Activated CD4-positive, alpha-beta memory T cell treated with anti-CD3 and anti-CD28 coated beads, Interleukin-2, amount 10 ng/mL, durations not matched to agents 7 days and 5 days (primary cell): Measurements from ENCODE around the gene ERC2. TPM values are rescaled to one million over a fixed set of nuclear protein-coding genes. Genes with fewer than 3 reads are reported as not detected.

Experiments
- CTCF ChIA-PET: fragments of 350-600 bp; sonication (Branson Sonifier 250); formaldehyde crosslinking; loops from one replicate; lab custom pipeline; 2021; ENCODE audit warnings: antibody characterized with exemption, inconsistent platforms; lab: Charles Lee
- POLR2A ChIA-PET: fragments of 350-600 bp; sonication (Branson Sonifier 250); formaldehyde crosslinking; loops from one replicate; lab custom pipeline; 2021; ENCODE audit warnings: antibody characterized with exemption; lab: Charles Lee
- DNase-seq: peaks from one replicate; pipeline ENCODE4 v3.0.0-alpha.2; 2020
- H3K27ac Mint-ChIP-seq: one replicate; pipeline ENCODE4 v1.8.0; 2021; ENCODE audit warnings: mild to moderate bottlenecking, mixed read lengths
- H3K27me3 Mint-ChIP-seq: one replicate; pipeline ENCODE4 v1.8.0; 2021; ENCODE audit warnings: mixed read lengths
- H3K36me3 Mint-ChIP-seq: one replicate; pipeline ENCODE4 v1.8.0; 2021; ENCODE audit warnings: low read depth, mixed read lengths
- H3K4me1 Mint-ChIP-seq: one replicate; pipeline ENCODE4 v1.8.0; 2021; ENCODE audit warnings: mixed read lengths
- H3K4me3 Mint-ChIP-seq: one replicate; pipeline ENCODE4 v1.8.0; 2021; ENCODE audit warnings: mild to moderate bottlenecking, mixed read lengths
- H3K9me3 Mint-ChIP-seq: one replicate; pipeline ENCODE4 v1.8.0; 2021; ENCODE audit warnings: mixed read lengths
- total RNA-seq, 2 experiments: library from RNA; stranded (reverse); gene quantifications; one replicate each; pipeline ENCODE4 v1.2.3, GENCODE V29; 2021

The ERC2 gene
- total RNA-seq, 2 experiments from 2014 or later = not detected

- no peaks in the 10 kb centered on the region for H3K9me3 Mint-ChIP-seq
- CTCF ChIA-PET = no interaction called here
- POLR2A ChIA-PET = no interaction called here
Observed at GRCh38 chr3:55585856-55586255, 882.4 kb downstream of the ERC2 start.

GRCh38 chr3:55584716-55585368 is 883.4 kb downstream of the ERC2 start:
- no peak overlapping the region for H3K4me3 Mint-ChIP-seq
- no peak overlapping the region for H3K27ac Mint-ChIP-seq
- ChIA-PET POLR2A (no interaction called here), CTCF (no interaction called here)
- H3K27me3 Mint-ChIP-seq = no peaks in the 10 kb centered on the region
- H3K4me1 Mint-ChIP-seq = no peaks in the 10 kb centered on the region
- H3K9me3 Mint-ChIP-seq = no peaks in the 10 kb centered on the region
- no peaks in the 10 kb centered on the region for H3K36me3 Mint-ChIP-seq
- no peak for DNase-seq

More at GRCh38 chr3:55585856-55586255, 882.4 kb downstream of the ERC2 start:
- no peaks in the 10 kb centered on the region for H3K4me1 Mint-ChIP-seq
- no peak overlapping the region for H3K4me3 Mint-ChIP-seq
- no peak for DNase-seq
- no peaks in the 10 kb centered on the region for H3K27me3 Mint-ChIP-seq
- no peaks in the 10 kb centered on the region for H3K36me3 Mint-ChIP-seq
- no peak overlapping the region for H3K27ac Mint-ChIP-seq

- no peak overlapping the region for H3K4me3 Mint-ChIP-seq
- ChIA-PET CTCF (no interaction called here), POLR2A (no interaction called here)
Observed at GRCh38 chr3:55584030-55584429, 884.2 kb downstream of the ERC2 start.

GRCh38 chr3:55583475-55583874 is 884.8 kb downstream of the ERC2 start:
- Mint-ChIP-seq H3K36me3 (no peaks in the 10 kb centered on the region), H3K27me3 (no peaks in the 10 kb centered on the region), H3K27ac (no peak overlapping the region), H3K4me3 (no peak overlapping the region), H3K4me1 (no peaks in the 10 kb centered on the region), H3K9me3 (no peaks in the 10 kb centered on the region)
- no peak for DNase-seq
- CTCF ChIA-PET = no interaction called here
- POLR2A ChIA-PET = no interaction called here

More at GRCh38 chr3:55584030-55584429, 884.2 kb downstream of the ERC2 start:
- DNase-seq = no peak
- Mint-ChIP-seq H3K9me3 (no peaks in the 10 kb centered on the region), H3K4me1 (no peaks in the 10 kb centered on the region), H3K27ac (no peak overlapping the region), H3K27me3 (no peaks in the 10 kb centered on the region), H3K36me3 (no peaks in the 10 kb centered on the region)

- POLR2A ChIA-PET = no interaction called here
- no peak overlapping the region for H3K4me3 Mint-ChIP-seq
- H3K9me3 Mint-ChIP-seq = no peaks in the 10 kb centered on the region
- no peak for DNase-seq
- no peak overlapping the region for H3K27ac Mint-ChIP-seq
- CTCF ChIA-PET = no interaction called here
- H3K36me3 Mint-ChIP-seq = no peaks in the 10 kb centered on the region
- no peaks in the 10 kb centered on the region for H3K4me1 Mint-ChIP-seq
- H3K27me3 Mint-ChIP-seq = no peaks in the 10 kb centered on the region
Observed at GRCh38 chr3:55579496-55579895, 888.8 kb downstream of the ERC2 start.

GRCh38 chr3:55576621-55577388 is 891.5 kb downstream of the ERC2 start:
- no peak for DNase-seq
- Mint-ChIP-seq H3K4me3 (no peak overlapping the region), H3K27ac (no peak overlapping the region), H3K4me1 (no peaks in the 10 kb centered on the region), H3K27me3 (no peaks in the 10 kb centered on the region), H3K9me3 (no peaks in the 10 kb centered on the region), H3K36me3 (no peaks in the 10 kb centered on the region)
- ChIA-PET POLR2A (no interaction called here), CTCF (no interaction called here)

- H3K36me3 Mint-ChIP-seq = no peaks in the 10 kb centered on the region
Observed at GRCh38 chr3:55574671-55575070, 893.6 kb downstream of the ERC2 start.

GRCh38 chr3:55572816-55573215 is 895.5 kb downstream of the ERC2 start:
- Mint-ChIP-seq H3K4me1 (no peaks in the 10 kb centered on the region), H3K9me3 (peaks cover 3% of the 10 kb centered on the region), H3K27ac (no peak overlapping the region), H3K36me3 (no peaks in the 10 kb centered on the region), H3K4me3 (no peak overlapping the region), H3K27me3 (no peaks in the 10 kb centered on the region)
- ChIA-PET POLR2A (no interaction called here), CTCF (no interaction called here)
- DNase-seq = no peak

More at GRCh38 chr3:55574671-55575070, 893.6 kb downstream of the ERC2 start:
- Mint-ChIP-seq H3K27ac (no peak overlapping the region), H3K9me3 (peaks cover 3% of the 10 kb centered on the region), H3K4me1 (no peaks in the 10 kb centered on the region), H3K27me3 (no peaks in the 10 kb centered on the region), H3K4me3 (no peak overlapping the region)
- ChIA-PET CTCF (no interaction called here), POLR2A (no interaction called here)
- DNase-seq = no peak

- H3K27ac Mint-ChIP-seq = no peak overlapping the region
- POLR2A ChIA-PET = no interaction called here
- H3K36me3 Mint-ChIP-seq = no peaks in the 10 kb centered on the region
- no peak for DNase-seq
- no peaks in the 10 kb centered on the region for H3K27me3 Mint-ChIP-seq
- CTCF ChIA-PET = no interaction called here
- no peak overlapping the region for H3K4me3 Mint-ChIP-seq
- peaks cover 5% of the 10 kb centered on the region for H3K9me3 Mint-ChIP-seq
- no peaks in the 10 kb centered on the region for H3K4me1 Mint-ChIP-seq
Observed at GRCh38 chr3:55571913-55572312, 896.4 kb downstream of the ERC2 start.

GRCh38 chr3:55571216-55571813 is 897.0 kb downstream of the ERC2 start:
- ChIA-PET CTCF (no interaction called here), POLR2A (no interaction called here)
- DNase-seq = no peak
- peaks cover 5% of the 10 kb centered on the region for H3K9me3 Mint-ChIP-seq
- H3K4me3 Mint-ChIP-seq = no peak overlapping the region
- no peaks in the 10 kb centered on the region for H3K4me1 Mint-ChIP-seq
- no peaks in the 10 kb centered on the region for H3K27me3 Mint-ChIP-seq
- no peak overlapping the region for H3K27ac Mint-ChIP-seq
- H3K36me3 Mint-ChIP-seq = no peaks in the 10 kb centered on the region

- H3K27me3 Mint-ChIP-seq = no peaks in the 10 kb centered on the region
- no peaks in the 10 kb centered on the region for H3K4me1 Mint-ChIP-seq
- DNase-seq = no peak
- no peaks in the 10 kb centered on the region for H3K36me3 Mint-ChIP-seq
- no peak overlapping the region for H3K27ac Mint-ChIP-seq
- ChIA-PET POLR2A (no interaction called here), CTCF (no interaction called here)
- peaks cover 5% of the 10 kb centered on the region for H3K9me3 Mint-ChIP-seq
- no peak overlapping the region for H3K4me3 Mint-ChIP-seq
Observed at GRCh38 chr3:55570271-55570711, 898.0 kb downstream of the ERC2 start.

GRCh38 chr3:55569033-55569599 is 899.2 kb downstream of the ERC2 start:
- peaks cover 5% of the 10 kb centered on the region for H3K9me3 Mint-ChIP-seq
- ChIA-PET CTCF (no interaction called here), POLR2A (no interaction called here)
- H3K27me3 Mint-ChIP-seq = no peaks in the 10 kb centered on the region
- no peak for DNase-seq
- H3K27ac Mint-ChIP-seq = no peak overlapping the region
- H3K36me3 Mint-ChIP-seq = no peaks in the 10 kb centered on the region
- H3K4me3 Mint-ChIP-seq = no peak overlapping the region
- no peaks in the 10 kb centered on the region for H3K4me1 Mint-ChIP-seq

GRCh38 chr3:55567615-55568014 is 900.7 kb downstream of the ERC2 start:
- Mint-ChIP-seq H3K4me3 (no peak overlapping the region), H3K27me3 (no peaks in the 10 kb centered on the region), H3K36me3 (no peaks in the 10 kb centered on the region), H3K9me3 (peaks cover 5% of the 10 kb centered on the region), H3K27ac (no peak overlapping the region), H3K4me1 (no peaks in the 10 kb centered on the region)
- CTCF ChIA-PET = no interaction called here
- POLR2A ChIA-PET = no interaction called here
- no peak for DNase-seq
